GM11168 (cell line): ENCODE results near the gene MC3R.

Experiments used
- in situ Hi-C: fragments of 300-500 bp; cut with MboI; formaldehyde crosslinking; loops from one replicate; pipeline ENCODE4 v1.12.0; 2022; ENCODE audit warnings: low sequenced_read_pairs; ENCODE audit not compliant: unreplicated experiment

The MC3R gene

GRCh38 chr20:56249244-56249955 lies 868 bp downstream of the MC3R start:
- in situ Hi-C loops, result no loop called here

- in situ Hi-C loops, result no loop called here
Observed at GRCh38 chr20:56249956-56250355, 1.4 kb downstream of the MC3R start.

GRCh38 chr20:56257604-56258003 lies 9.1 kb downstream of the MC3R start:
- in situ Hi-C loops, result no loop called here

DNA sequence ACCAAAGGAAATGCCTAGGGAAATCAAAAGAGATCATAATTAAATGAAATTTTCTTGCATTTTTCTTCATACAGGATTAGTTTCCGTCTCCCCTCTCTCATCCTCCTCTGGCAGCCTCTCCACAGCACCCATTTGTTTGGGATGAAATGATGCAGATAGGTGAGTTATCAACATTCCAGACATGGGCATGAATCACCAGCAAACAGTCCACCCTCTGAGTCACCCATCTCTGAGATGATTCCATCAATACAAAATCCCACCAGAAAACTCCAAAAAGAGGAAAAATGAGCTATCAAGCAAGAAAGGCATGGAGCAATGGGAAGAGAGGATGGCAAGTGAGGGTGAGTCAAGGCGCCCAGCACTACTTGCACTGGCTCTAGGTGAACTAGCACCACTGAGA lies 11.4 kb downstream of the MC3R start:
- in situ Hi-C loops, result no loop called here

GRCh38 chr20:56268536-56268935 lies 20.0 kb downstream of the MC3R start:
- in situ Hi-C loops, result no loop called here

DNA sequence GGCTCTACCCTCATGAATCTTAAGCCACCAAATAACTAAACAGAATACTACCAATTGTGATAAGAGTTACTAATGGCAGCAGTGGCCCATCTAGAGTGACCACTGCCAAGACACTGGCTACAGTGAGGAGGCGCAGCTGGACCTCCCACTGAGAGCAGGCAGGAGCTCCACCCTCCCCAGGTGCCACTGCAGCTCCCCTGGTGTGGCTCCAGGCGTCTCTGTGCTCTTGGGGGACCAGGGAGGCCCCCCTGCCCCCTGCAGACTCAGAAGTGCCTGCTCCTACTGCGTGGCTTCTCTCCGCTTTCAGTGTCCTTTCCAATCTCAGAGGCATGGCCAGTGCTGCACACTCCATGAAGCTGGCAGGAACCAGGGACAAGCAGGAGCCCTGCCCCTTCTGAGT lies 23.4 kb downstream of the MC3R start:
- in situ Hi-C loops, result no loop called here

DNA sequence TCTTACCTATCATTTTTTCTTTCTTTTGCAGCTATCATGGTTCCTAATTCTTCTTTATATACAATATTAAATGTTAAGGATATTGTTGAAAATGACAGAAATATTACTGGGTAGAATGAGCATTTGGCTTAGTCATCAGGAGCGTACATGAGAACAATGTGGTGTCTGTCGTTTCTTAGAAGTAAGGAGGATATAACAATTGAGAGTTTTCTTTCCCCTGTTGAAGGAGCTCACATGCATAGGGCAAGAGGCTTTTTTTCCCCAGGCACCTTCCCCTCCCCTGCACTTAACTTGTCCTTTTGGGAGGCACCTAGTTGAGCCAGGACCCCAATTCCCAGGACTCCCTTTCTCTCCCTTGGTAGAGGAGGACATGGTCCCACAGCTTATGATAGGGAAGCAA lies 25.0 kb downstream of the MC3R start:
- in situ Hi-C loops, result no loop called here

DNA sequence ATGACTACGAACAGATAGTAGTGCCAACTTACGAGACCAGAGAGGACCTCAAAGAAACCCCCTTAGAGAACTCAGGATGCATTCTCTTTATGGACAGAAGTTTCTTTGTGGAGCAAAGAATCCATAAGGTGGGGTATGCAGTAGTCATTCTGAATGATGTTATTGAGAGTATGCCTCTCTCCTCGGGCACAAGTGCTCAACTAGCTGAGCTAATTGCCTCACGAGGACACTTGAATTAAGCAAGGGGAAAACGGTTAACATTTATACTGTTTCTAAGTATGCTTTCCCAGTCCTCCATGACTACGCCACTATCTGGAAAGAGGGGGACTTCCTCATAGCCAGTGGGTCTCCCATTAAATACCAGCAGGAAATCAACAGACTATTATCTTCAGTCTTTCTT lies 25.6 kb downstream of the MC3R start:
- in situ Hi-C loops, result no loop called here

- in situ Hi-C loops, result no loop called here
Observed at GRCh38 chr20:56278196-56278595, 29.7 kb downstream of the MC3R start.

DNA sequence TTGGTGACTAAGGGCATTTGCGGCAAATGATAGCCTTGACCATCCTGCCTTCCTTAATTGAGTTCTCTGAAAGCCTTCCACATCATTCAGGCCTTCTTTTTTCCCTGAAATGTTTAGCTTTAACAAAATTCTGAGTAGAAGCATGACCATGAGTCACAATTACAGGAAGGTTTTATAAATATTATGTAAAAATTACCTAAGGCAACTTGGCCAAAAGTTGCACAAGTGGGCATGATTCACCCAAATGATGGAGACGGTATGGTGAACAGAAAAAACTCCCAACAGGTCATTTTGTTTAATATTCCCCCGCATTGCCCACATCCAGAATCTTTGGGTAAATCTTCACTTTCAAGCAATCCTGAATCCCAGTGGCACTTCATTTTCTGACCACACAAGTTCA lies 37.0 kb downstream of the MC3R start:
- in situ Hi-C loops, result no loop called here

- in situ Hi-C loops, result no loop called here
Observed at GRCh38 chr20:56289652-56290051, 41.1 kb downstream of the MC3R start.

DNA sequence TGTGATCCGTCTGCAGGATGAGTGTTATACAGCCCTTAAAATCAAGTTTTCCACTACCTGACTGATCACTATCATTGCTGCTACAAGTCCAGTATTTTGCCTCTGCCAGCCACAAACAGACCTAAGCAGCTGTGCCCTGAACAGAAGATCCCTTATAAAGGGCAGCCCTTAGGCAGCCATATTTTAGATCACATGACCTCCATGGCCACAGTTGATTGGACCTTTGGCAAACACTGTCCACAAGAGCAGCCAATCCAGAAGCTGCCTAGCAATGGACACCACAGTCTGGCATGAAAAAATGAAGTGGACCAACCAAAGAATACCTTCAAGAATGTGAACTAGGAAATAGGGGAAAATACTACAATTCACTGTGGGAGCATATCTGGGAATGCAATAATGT lies 50.8 kb downstream of the MC3R start:
- in situ Hi-C loops, result no loop called here
